ENCODE data around the gene USP10.

USP10 gene

DNA sequence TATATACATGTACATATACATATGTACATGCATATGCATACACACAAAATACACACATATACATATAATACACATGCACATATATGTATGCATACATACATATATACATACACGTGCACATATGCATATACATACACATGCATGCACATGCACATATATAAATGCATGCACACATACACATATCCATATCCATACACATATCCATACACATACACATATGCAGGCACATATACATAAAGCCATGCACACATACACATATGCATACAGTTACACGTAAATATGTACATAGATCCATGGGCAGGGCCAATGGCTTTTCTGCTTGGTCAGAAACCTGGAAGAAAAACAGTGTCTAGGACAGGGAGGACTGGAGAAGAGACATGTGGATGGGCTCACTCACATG, 23.9 kb upstream of the USP10 start:
- TF ChIP-seq, protein P1, sequence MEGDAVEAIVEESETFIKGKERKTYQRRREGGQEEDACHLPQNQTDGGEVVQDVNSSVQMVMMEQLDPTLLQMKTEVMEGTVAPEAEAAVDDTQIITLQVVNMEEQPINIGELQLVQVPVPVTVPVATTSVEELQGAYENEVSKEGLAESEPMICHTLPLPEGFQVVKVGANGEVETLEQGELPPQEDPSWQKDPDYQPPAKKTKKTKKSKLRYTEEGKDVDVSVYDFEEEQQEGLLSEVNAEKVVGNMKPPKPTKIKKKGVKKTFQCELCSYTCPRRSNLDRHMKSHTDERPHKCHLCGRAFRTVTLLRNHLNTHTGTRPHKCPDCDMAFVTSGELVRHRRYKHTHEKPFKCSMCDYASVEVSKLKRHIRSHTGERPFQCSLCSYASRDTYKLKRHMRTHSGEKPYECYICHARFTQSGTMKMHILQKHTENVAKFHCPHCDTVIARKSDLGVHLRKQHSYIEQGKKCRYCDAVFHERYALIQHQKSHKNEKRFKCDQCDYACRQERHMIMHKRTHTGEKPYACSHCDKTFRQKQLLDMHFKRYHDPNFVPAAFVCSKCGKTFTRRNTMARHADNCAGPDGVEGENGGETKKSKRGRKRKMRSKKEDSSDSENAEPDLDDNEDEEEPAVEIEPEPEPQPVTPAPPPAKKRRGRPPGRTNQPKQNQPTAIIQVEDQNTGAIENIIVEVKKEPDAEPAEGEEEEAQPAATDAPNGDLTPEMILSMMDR (IDR thresholded peaks at IDR 0.05; ENCODE audit: extremely low read depth, missing control alignments) = no peak
- DNase-seq (ENCODE audit: low spot score) = no peak

DNA sequence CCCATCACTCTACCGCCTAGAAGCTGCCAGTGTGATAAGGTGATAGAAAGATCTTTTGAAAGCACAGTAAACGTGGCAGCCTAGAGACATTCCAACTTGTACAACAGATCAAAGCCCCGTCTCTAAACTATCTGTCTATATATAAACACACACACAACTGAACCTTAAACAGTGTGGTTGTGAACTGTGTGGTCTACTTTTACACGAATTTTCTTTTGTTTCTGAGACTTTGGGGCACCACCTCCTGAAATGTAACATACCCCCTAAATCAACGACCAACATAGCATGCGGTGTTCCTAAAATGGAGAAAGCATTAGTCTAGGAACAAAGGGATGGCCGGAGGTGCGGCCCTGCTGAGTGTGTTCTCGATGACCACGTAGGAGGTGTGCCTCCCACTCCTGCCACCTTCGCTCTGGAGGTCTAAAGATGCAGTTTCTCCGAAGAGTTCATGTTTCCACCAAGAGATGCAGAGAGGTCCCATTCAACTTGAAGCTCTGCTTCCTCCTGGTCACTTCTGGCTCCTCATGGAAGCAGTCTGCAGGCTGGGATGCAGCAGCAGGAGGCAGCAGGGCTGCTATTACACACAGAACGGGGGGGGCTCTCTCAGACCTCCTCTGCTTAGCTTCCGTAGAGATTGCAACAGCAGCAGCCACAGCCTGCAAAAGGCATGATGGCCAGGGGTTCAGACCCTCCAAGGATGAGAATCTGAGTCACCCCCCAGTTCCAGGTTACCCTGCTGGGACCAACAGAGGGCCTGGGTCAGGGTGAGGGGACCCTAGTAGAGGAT, 22.6 kb upstream of the USP10 start:
- DNase-seq (ENCODE audit: low spot score) = no peak
- TF ChIP-seq, protein P1 (IDR thresholded peaks at IDR 0.05; ENCODE audit: extremely low read depth, missing control alignments) = no peak

DNA sequence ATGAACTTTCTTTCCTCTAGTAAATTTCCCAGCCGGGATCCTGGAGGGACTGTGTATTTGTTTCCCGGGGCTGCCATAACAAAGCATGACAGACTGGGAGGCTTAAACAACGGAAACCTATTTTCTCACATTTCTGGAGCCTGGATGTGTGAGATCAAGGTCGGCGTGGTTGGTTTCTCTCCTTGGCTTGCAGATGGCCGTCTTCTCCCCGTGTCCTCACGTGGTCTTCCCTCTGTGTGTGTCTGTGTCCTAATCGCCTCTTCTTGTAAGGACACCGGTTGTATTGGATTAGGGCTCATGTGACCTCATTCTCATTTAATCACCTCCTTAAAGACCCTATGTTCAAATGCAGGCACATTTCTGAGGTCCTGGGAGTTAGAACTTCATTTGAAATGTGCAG, 22.0 kb upstream of the USP10 start:
- TF ChIP-seq, protein P1 (IDR thresholded peaks at IDR 0.05; ENCODE audit: extremely low read depth, missing control alignments) = no peak
- DNase-seq (ENCODE audit: low spot score) = no peak

DNA sequence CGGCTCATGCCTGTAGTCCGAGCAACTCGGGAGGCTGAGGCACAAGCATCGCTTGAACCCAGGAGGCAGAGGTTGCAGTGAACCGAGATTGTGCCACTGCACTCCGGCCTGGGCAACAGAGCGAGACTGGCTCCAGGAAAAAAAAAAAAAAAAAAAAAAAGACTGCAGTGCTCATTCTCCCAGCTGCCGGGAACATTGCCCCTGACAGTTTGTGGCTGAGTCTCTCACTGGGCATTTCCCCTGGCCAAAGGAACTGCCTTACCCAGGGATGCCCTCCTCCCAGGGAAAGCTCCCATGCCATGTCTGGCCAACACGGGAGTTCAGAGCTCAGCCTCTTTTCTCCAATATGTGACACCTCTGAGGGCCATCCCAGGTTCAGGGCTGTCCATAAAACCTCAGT, 21.3 kb upstream of the USP10 start:
- no peak for DNase-seq (ENCODE audit: low spot score)
- TF ChIP-seq, protein P1 (IDR thresholded peaks at IDR 0.05; ENCODE audit: extremely low read depth, missing control alignments) = no peak

DNA sequence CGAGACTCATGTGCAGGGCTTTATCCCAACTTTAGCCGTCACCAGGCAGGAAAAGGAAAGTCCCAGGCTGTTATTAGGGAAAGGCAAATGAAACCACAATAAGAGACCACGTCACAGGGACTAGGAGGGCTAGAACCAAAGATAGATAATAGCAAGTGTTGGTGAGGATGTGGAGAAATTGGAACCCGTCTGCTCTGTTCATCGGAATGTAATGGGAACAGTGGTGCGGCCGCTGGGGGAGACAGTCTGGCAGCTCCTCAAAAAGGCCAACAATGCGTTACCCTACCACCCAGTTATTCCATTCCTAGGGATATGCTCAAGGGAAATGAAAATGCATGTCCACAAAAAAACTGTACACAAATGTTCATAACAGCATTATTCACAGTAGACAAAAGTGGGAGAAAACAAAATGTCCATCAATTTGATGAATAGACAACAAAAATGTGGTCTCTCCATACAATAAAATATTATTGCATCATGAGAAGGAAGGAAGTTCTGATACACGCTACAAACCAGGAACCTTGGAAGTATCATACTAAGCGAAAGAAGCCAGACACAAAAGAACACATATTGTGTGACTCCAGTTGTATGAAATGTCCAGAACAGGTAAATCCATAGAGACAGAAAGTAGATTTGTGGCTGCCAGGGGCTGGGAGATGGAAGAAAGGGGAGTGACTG, 19.5 kb upstream of the USP10 start:
- DNase-seq (ENCODE audit: low spot score) = no peak
- TF ChIP-seq, protein P1 (IDR thresholded peaks at IDR 0.05; ENCODE audit: extremely low read depth, missing control alignments) = no peak

DNA sequence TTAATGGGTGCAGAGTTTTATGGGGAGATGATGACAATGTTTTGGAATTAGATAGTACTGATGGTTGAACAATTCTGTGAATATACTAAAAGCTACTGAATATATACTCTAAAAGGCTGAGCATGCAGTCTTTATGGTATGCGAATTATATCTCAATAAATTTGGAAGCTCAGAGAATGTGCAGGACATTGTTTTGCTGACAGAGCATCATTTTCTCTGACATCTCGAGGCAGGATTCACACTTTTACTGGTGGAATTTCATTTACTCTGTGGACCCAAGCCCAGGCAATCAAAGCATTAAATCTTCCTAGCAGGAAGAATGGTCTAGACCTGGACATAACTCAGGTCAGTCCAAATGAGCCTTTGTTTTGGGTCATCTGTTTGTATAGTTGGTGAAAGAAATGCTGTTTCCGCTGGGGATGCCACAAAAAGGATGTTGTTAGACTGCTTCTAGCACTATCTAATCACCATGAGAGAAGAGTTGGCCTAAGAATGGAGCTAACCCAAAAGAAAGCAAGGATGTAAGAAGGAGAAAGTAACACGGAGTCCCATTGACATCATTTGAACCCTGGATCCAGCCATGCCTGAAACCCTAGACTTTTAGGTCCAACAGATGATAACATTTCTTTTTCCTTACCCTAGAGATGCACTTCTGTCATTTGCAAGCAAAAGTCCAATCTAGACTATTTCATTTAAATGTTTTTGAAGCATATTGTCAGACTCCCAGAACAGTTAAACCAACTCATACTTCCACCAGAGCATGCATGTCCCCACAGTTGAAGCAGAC, 18.8 kb upstream of the USP10 start:
- TF ChIP-seq, protein P1 (IDR thresholded peaks at IDR 0.05; ENCODE audit: extremely low read depth, missing control alignments) = no peak

More for the DNA sequence above, 18.8 kb upstream of the USP10 start:
- no peak for DNase-seq (ENCODE audit: low spot score)

All from GM20000 (cell line).